Testis (tissue), 3 donors: ENCODE results near the gene IQGAP3. TPM values are rescaled to one million over a fixed set of nuclear protein-coding genes. Genes with fewer than 3 reads are reported as not detected.

Source experiments
- DNase-seq: peaks from one replicate; pipeline ENCODE4 v3.0.0-alpha.2; 2019
- H3K27ac ChIP-seq, 2 donors: fragments of 200-600 bp; sonication (generic); one replicate each; pipeline ENCODE4 v1.5.1; 2019
- H3K27me3 ChIP-seq: fragments of 200-600 bp; sonication (generic); one replicate; pipeline ENCODE4 v1.5.1; 2019
- H3K36me3 ChIP-seq: fragments of 200-600 bp; sonication (generic); one replicate; pipeline ENCODE4 v1.5.1; 2017; ENCODE audit warnings: low read depth; ENCODE audit errors: missing control alignments
- H3K4me1 ChIP-seq: fragments of 200-600 bp; sonication (generic); one replicate; pipeline ENCODE4 v1.5.1; 2019
- H3K4me3 ChIP-seq, 2 donors: fragments of 200-600 bp; sonication (generic); one replicate each; pipeline ENCODE4 v1.5.1; 2017 to 2019
- H3K9me3 ChIP-seq: fragments of 200-600 bp; sonication (generic); one replicate; pipeline ENCODE4 v1.5.1; 2017
- POLR2A ChIP-seq: fragments of 450-650 bp; IDR thresholded peaks from one replicate; pipeline ENCODE4 v1.6.1; 2017; ENCODE audit warnings: antibody characterized with exemption, mild to moderate bottlenecking, moderate library complexity
- WGBS, 2 donors: methylation state at CpG; one replicate each; pipeline ENCODE4 v1.1.5; 2018; 5-methylcytosine and 5-hydroxymethylcytosine counted together
- intact Hi-C: fragments of 100-400 bp; cut with DNase I; formaldehyde crosslinking; loops from one replicate; pipeline ENCODE4 v1.15.1; 2023; ENCODE audit warnings: low total_unique reads
- polyA plus RNA-seq: library from polyadenylated mRNA; stranded (reverse); fragments of 350-450 nt; fragmentation: Illumina TruSeq; extraction: RNeasy Lipid Tissue Mini Kit (QIAGEN cat#74804); gene quantifications from one replicate; pipeline ENCODE4 v1.2.3, GENCODE V29; 2014; ENCODE audit warnings: low read depth, low replicate concordance; ENCODE audit not compliant: insufficient read depth
- total RNA-seq, 2 donors: library from RNA; depleted of rRNA; stranded (reverse); fragments of >200 nt; gene quantifications; one replicate each; pipeline ENCODE4 v1.2.3, GENCODE V29; 2016
- TF ChIP-seq, protein P1 (sequence below), 3 experiments: fragments of 450-650 bp in 2 of 3; fragments of 200-600 bp in 1 of 3; sonication (generic) in 1 of 3; IDR thresholded peaks; one replicate each; pipeline ENCODE4 v1.5.1; 2016 to 2019; ENCODE audit warnings: antibody characterized with exemption in 3 of 3, mild to moderate bottlenecking in 2 of 3, moderate library complexity in 1 of 3

Gene IQGAP3
- total and polyA plus RNA-seq, 3 donors from 2014 or later, result 5.6 to 13.4 (median 8.2) TPM

DNA sequence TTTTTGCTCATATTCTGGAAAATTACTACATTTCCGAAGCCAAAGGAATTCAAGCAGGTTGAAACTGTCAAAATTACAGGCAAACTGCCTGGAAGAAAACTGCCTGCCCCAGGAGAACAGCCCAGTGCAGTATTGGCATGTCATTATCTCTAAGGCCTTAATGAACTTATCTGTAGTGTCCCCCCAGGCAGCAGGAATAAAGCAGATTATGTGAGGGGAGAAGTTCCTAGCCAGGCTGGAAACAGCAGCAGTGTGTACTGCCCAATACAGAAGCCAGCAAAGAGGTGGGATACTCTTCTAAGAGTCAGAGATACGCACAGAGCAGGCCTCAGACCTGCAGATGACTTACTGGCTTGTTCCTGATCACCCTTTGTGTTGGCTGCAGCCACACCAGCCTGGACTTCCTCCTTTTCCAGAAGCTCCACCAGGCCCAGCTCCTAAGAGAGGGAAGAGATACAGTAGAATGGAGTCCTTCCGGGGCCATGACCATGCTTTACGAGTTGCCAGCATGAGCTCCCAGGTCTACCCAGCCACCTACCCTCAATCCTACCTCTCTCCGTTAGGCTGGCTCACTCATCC lies 11.7 kb downstream of the IQGAP3 start:
- TF ChIP-seq POLR2A, result no peak
- TF ChIP-seq, protein P1, sequence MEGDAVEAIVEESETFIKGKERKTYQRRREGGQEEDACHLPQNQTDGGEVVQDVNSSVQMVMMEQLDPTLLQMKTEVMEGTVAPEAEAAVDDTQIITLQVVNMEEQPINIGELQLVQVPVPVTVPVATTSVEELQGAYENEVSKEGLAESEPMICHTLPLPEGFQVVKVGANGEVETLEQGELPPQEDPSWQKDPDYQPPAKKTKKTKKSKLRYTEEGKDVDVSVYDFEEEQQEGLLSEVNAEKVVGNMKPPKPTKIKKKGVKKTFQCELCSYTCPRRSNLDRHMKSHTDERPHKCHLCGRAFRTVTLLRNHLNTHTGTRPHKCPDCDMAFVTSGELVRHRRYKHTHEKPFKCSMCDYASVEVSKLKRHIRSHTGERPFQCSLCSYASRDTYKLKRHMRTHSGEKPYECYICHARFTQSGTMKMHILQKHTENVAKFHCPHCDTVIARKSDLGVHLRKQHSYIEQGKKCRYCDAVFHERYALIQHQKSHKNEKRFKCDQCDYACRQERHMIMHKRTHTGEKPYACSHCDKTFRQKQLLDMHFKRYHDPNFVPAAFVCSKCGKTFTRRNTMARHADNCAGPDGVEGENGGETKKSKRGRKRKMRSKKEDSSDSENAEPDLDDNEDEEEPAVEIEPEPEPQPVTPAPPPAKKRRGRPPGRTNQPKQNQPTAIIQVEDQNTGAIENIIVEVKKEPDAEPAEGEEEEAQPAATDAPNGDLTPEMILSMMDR (IDR thresholded peaks at IDR 0.05), result no peak
- no peaks in the 10 kb centered on the region for H3K36me3 ChIP-seq
- H3K9me3 ChIP-seq, result no peaks in the 10 kb centered on the region
- 66 to 71% methylated on average over 5 of the region's 5 CpGs for WGBS, 2 donors
- no peak overlapping the region for H3K27ac ChIP-seq
- intact Hi-C loops, result no loop called here
- H3K4me1 ChIP-seq, result no peaks in the 10 kb centered on the region
- DNase-seq, result no peak
- no peaks in the 10 kb centered on the region for H3K27me3 ChIP-seq
- H3K4me3 ChIP-seq, result no peak overlapping the region

DNA sequence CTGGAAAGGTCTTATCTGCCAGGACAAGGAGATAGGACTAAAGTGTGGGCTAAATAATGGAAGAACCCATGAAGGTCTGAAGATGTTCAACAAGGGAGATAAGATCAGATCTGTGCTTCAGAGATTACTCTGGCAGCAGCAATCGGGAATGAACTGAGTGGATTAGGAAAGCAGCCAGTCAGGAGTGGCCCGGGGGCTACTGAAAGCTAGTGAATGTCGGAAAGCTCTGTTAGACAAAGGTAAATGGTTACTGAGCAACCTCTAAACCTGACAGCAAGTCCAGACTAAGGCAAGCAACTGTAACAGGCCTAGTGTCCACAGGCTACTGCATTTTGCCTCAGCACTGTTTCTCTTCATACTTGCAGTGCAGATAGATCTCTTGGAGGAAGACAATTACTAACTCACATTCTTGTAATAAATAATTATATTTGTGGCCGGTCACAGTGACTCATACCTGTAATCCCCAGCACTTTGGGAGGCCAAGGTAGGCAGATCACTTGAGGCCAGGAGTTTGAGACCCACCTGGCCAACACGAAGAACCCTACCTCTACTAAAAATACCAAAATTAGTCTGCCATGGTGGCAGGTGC lies 12.5 kb downstream of the IQGAP3 start:
- H3K4me3 ChIP-seq, result no peak overlapping the region
- H3K36me3 ChIP-seq, result no peaks in the 10 kb centered on the region
- no peak for DNase-seq
- intact Hi-C loops, result no loop called here
- no peak overlapping the region for H3K27ac ChIP-seq
- WGBS, 2 donors, result 71 to 78% methylated on average over 5 of the region's 5 CpGs
- no peaks in the 10 kb centered on the region for H3K27me3 ChIP-seq
- no peaks in the 10 kb centered on the region for H3K9me3 ChIP-seq
- no peak for TF ChIP-seq POLR2A
- TF ChIP-seq, protein P1 (IDR thresholded peaks at IDR 0.05), result no peak
- no peaks in the 10 kb centered on the region for H3K4me1 ChIP-seq

DNA sequence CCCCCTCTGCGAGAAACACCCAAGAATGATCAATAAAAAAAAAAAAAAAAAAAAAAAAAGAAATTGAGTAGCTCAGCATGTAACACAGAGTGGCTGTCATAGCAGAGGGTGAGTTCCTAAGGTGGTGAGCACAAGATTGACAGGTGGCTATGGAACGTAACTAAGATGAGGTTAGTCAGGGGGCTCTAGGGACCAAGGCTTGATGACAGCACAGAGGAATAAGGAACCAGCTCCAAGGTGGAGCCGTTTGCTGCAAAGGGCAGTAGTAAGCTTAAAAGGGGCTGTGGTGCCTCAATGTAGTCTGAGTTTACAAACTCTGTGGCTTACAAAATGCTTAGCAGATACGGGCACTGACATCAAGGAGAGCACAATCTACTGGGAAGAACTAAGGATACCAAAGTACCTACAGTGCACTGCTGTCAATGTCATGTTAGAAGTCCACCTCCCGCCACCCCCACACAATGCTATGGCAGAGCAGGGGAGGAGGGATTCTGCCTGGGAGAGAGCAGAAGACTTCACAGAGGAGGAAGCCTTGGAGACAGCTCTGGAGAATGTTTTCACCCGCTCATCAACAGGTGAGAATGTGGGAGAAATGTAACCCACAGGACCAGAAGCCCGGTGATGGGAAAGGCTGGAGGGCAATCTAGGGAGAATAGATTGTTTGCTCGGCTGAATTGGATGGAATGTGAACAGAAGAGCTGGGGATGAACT lies 13.1 kb downstream of the IQGAP3 start:
- H3K27me3 ChIP-seq, result no peaks in the 10 kb centered on the region
- WGBS, 2 donors, result 75 to 80% methylated on average over 7 of the region's 8 CpGs
- no peak overlapping the region for H3K27ac ChIP-seq
- H3K4me3 ChIP-seq, result no peak overlapping the region
- intact Hi-C loops, result no loop called here
- TF ChIP-seq, protein P1 (IDR thresholded peaks at IDR 0.05), result no peak
- TF ChIP-seq POLR2A, result no peak
- no peaks in the 10 kb centered on the region for H3K36me3 ChIP-seq
- no peaks in the 10 kb centered on the region for H3K9me3 ChIP-seq
- H3K4me1 ChIP-seq, result no peaks in the 10 kb centered on the region
- no peak for DNase-seq

DNA sequence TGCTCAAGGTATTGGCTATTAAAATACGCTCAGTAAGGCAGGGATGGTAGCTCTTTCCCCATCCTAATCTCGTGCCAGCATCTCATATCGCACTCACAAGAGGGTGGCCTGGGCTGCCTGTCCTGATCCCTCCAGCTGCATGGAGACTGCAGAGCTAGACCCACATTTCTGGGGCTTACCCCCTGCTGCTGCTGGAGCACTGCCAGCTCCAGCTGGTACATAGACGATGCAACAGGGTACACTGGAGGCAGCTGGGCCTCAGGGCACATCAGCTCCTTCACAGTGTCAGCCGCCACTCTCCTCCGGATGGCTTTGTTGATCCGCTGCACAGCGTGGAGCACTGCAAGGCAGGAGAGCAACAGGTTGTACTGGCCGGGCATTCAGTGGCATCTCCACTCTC lies 16.0 kb downstream of the IQGAP3 start:
- H3K27ac ChIP-seq, result no peak overlapping the region
- intact Hi-C loops, result no loop called here
- TF ChIP-seq, protein P1 (IDR thresholded peaks at IDR 0.05), result no peak
- TF ChIP-seq POLR2A, result no peak
- H3K27me3 ChIP-seq, result no peaks in the 10 kb centered on the region
- no peaks in the 10 kb centered on the region for H3K4me1 ChIP-seq
- WGBS, 2 donors, result 63 to 82% methylated on average over 3 to 9 of the region's 9 CpGs
- H3K36me3 ChIP-seq, result no peaks in the 10 kb centered on the region
- DNase-seq, result no peak
- no peaks in the 10 kb centered on the region for H3K9me3 ChIP-seq
- H3K4me3 ChIP-seq, result no peak overlapping the region
